Ascending aorta (tissue), 2 donors: Measurements from ENCODE around the gene ANKRD28. TPM values are rescaled to one million over a fixed set of nuclear protein-coding genes. Genes with fewer than 3 reads are reported as not detected.
A peak's percentile ranks its signal among the peaks of the same experiment; 100 is the strongest.

Source experiments
- DNase-seq, 2 donors: peaks; one replicate each; pipeline ENCODE4 v3.0.0-alpha.2; 2019; ENCODE audit warnings: low spot score in 2 of 2
- H3K27ac ChIP-seq, 2 donors: fragments of 200-600 bp; sonication (generic); one replicate each; pipeline ENCODE4 v1.5.1; 2016 to 2017; ENCODE audit warnings: mild to moderate bottlenecking in 1 of 2
- H3K27me3 ChIP-seq: fragments of 200-600 bp; sonication (generic); one replicate; pipeline ENCODE4 v1.5.1; 2017
- H3K36me3 ChIP-seq, 2 donors: fragments of 200-600 bp; sonication (generic); one replicate each; pipeline ENCODE4 v1.5.1; 2016
- H3K4me1 ChIP-seq, 2 donors: fragments of 200-600 bp; sonication (generic); one replicate each; pipeline ENCODE4 v1.5.1; 2016 to 2017; ENCODE audit warnings: mild to moderate bottlenecking in 1 of 2
- H3K4me3 ChIP-seq, 2 donors: fragments of 200-600 bp; sonication (generic); one replicate each; pipeline ENCODE4 v1.5.1; 2016 to 2017; ENCODE audit warnings: mild to moderate bottlenecking in 1 of 2
- H3K9me3 ChIP-seq, 2 donors: fragments of 200-600 bp; sonication (generic); one replicate each; pipeline ENCODE4 v1.5.1; 2016
- CTCF ChIP-seq, 3 experiments: fragments of 200-600 bp in 2 of 3; fragments of 450-650 bp in 1 of 3; sonication (generic) in 2 of 3; IDR thresholded peaks; one replicate each; pipeline ENCODE4 v1.5.1; 2016 to 2019; ENCODE audit warnings: antibody characterized with exemption in 3 of 3, mild to moderate bottlenecking in 1 of 3, moderate library complexity in 1 of 3
- intact Hi-C: fragments of 100-400 bp; cut with DNase I; formaldehyde crosslinking; loops from one replicate; pipeline ENCODE4 v1.15.1; 2023
- total RNA-seq: library from RNA; depleted of rRNA; stranded (reverse); fragments of >200 nt; gene quantifications from one replicate; pipeline ENCODE4 v1.1.0, GENCODE V29; 2016

ANKRD28 gene
- total RNA-seq, 1 donor from 2014 or later: 19.7 TPM

DNA sequence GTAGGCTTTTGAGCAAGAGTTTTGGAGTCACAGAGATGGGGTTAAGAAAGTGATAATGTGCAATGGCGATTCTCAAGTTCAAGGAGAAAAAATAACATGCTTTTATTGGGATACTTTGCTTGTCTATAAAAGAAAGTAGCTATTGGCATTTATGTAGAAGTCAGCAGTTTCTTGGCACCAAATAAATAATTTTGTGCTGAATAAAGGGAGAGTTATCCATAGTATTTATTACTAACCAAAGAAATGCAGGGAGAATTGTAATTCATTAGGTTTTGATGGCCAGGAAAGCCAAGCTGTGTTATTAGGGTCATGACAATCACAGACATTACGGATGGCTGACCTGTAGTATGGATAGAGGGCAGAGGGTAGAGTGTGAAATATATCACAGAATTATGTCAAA is 163.1 kb downstream of the ANKRD28 start:
- no peak for DNase-seq
- H3K4me3 ChIP-seq: peak overlapping the region in 1 of 2 donors; percentile 28
- TF ChIP-seq CTCF (IDR thresholded peaks at IDR 0.05): no peak
- intact Hi-C loops: loop anchor here (5.0 kb wide), 1 partner anchor 613 kb away; no protein-coding TSS in a partner anchor
- peak overlapping the region; percentile 61 to 69 for H3K27ac ChIP-seq
- H3K27me3 ChIP-seq: no peaks in the 10 kb centered on the region
- peaks cover 14 to 26% of the 10 kb centered on the region in 2 donors for H3K4me1 ChIP-seq
- no peaks in the 10 kb centered on the region for H3K9me3 ChIP-seq
- H3K36me3 ChIP-seq: no peaks in the 10 kb centered on the region

DNA sequence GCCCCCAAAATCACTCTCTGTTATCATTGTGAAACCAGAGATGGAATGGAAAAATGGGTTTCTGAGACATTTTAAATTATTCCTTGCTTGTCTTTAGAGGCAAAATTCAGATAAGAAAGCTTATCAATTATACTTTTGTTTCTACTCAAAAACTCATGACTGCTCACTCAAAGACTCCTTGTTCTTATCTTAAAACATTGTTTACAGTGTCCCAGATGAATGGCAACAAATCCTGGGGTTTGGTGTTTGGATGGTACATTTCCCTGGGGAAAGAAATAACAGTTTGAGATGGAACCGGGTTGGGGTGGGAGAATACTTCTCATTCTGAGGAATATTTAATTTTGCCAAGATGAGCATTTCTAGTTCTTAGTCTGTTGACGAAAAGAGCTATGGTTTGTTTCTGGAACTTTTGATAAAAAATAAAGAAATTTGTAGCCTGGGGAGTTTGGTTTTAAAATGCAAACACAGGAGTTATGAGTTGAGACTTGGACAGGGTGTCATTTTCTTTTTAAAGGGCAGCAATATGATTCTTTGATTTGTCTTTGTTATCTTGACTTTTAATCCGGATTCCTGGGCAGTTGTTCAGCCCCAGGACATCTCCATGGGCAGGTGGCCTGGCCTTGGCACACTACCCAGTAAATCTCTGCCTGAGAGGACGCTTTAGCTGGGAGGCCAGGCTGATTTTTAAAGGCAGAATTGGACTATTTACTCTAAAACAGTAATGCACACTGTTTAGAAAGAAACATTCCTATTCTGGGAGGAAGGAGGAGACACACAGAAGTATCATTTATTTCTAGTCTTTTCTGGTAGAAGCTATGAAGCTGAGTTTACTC is 163.8 kb downstream of the ANKRD28 start:
- Histone ChIP-seq H3K4me3 (no peak overlapping the region), H3K27ac (peak overlapping the region; percentile 41 to 61), H3K4me1 (peaks cover 14 to 26% of the 10 kb centered on the region in 2 donors), H3K27me3 (no peaks in the 10 kb centered on the region), H3K36me3 (no peaks in the 10 kb centered on the region), H3K9me3 (no peaks in the 10 kb centered on the region)
- no peak for TF ChIP-seq CTCF (IDR thresholded peaks at IDR 0.05)
- intact Hi-C loops: loop anchor here (5.0 kb wide), 1 partner anchor 613 kb away; no protein-coding TSS in a partner anchor
- no peak for DNase-seq

DNA sequence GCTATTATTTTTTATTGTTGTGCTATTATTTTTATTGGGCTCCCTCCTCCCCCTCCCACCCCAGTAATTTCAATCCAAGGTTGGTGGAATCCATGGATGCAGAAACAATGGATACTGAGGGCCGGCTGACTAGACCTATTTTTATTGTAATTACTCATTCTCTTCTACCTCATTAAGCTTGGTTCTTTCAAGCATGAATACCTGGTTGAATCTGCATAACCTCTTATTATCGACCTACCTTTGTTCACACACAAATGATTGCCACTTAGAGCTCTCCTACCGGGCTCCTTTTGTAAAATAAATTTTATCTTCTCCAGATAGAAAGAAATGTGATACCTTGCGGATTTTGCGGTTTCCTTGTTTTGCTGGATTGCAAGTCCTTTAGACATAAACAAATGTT is 164.6 kb downstream of the ANKRD28 start:
- Histone ChIP-seq H3K9me3 (no peaks in the 10 kb centered on the region), H3K27me3 (no peaks in the 10 kb centered on the region), H3K36me3 (no peaks in the 10 kb centered on the region), H3K4me3 (no peak overlapping the region), H3K4me1 (peaks cover 14 to 26% of the 10 kb centered on the region in 2 donors), H3K27ac (no peak overlapping the region)
- DNase-seq: no peak
- TF ChIP-seq CTCF (IDR thresholded peaks at IDR 0.05): no peak
- intact Hi-C loops: loop anchor here (5.0 kb wide), 1 partner anchor 614 kb away; no protein-coding TSS in a partner anchor

GRCh38 chr3:15632212-15632580 is 165.6 kb downstream of the ANKRD28 start:
- no peak overlapping the region for H3K4me3 ChIP-seq
- no peak overlapping the region for H3K27ac ChIP-seq
- H3K4me1 ChIP-seq: peaks cover 14 to 26% of the 10 kb centered on the region in 2 donors
- no peak for DNase-seq
- H3K27me3 ChIP-seq: no peaks in the 10 kb centered on the region
- H3K9me3 ChIP-seq: no peaks in the 10 kb centered on the region
- intact Hi-C loops: loop anchor here (5.0 kb wide), 1 partner anchor 615 kb away; no protein-coding TSS in a partner anchor
- H3K36me3 ChIP-seq: no peaks in the 10 kb centered on the region
- TF ChIP-seq CTCF (IDR thresholded peaks at IDR 0.05): no peak

GRCh38 chr3:15631426-15632211 is 166.2 kb downstream of the ANKRD28 start:
- Histone ChIP-seq H3K4me1 (peaks cover 14 to 26% of the 10 kb centered on the region in 2 donors), H3K9me3 (no peaks in the 10 kb centered on the region), H3K36me3 (no peaks in the 10 kb centered on the region), H3K27ac (no peak overlapping the region), H3K27me3 (no peaks in the 10 kb centered on the region), H3K4me3 (no peak overlapping the region)
- no peak for DNase-seq
- TF ChIP-seq CTCF (IDR thresholded peaks at IDR 0.05): no peak
- intact Hi-C loops: loop anchor here (2.0 to 5.0 kb wide), 2 partner anchors 181 to 616 kb away; no protein-coding TSS in a partner anchor
